ENCODE measurements around the gene SNRPD2. TPM values are rescaled to one million over a fixed set of nuclear protein-coding genes. Genes with fewer than 3 reads are reported as not detected.
"Not testable (repeated sequence)": the region's sequence is repeated elsewhere in the genome, so short reads cannot be mapped to it uniquely, and the experiment has no call there.

The SNRPD2 gene
- total RNA-seq (446 TPM), polyA plus RNA-seq (ENCODE audit: insufficient read depth in 1 of 8, insufficient read length in 8 of 8, low replicate concordance in 1 of 8) (100 to 1,000 TPM; 253 to 349 (median 288) TPM)
- long read RNA-seq, donor 1, transcript SNRPD2-201 (3 exons, 901 nt) = major isoform, 77 of 90 reads
- long read RNA-seq, donor 1, partial matches to known transcripts = 11 of 90 reads
- long read RNA-seq, donor 1, other reads (novel, unspliced or antisense) = 0 of 90 reads
- long read RNA-seq, donor 2, transcript SNRPD2-201 (3 exons, 901 nt) = major isoform, 15 of 15 reads
- long read RNA-seq, donor 2, partial matches to known transcripts = 0 of 15 reads
- long read RNA-seq, donor 2, other reads (novel, unspliced or antisense) = 0 of 15 reads
- long read RNA-seq, donor 3, transcript SNRPD2-201 (3 exons, 901 nt) = major isoform, 85 of 99 reads
- long read RNA-seq, donor 3, partial matches to known transcripts = 14 of 99 reads
- long read RNA-seq, donor 3, other reads (novel, unspliced or antisense) = 0 of 99 reads
- long read RNA-seq, donor 4, transcript SNRPD2-201 (3 exons, 901 nt) = major isoform, 112 of 130 reads
- long read RNA-seq, donor 4, partial matches to known transcripts = 18 of 130 reads
- long read RNA-seq, donor 4, other reads (novel, unspliced or antisense) = 0 of 130 reads
- long read RNA-seq, donor 5, transcript SNRPD2-201 (3 exons, 901 nt) = major isoform, 360 of 409 reads
- long read RNA-seq, donor 5, partial matches to known transcripts = 35 of 409 reads
- long read RNA-seq, donor 5, other reads (novel, unspliced or antisense) = 11 of 409 reads
- long read RNA-seq, donor 6, transcript SNRPD2-201 (3 exons, 901 nt) = major isoform, 275 of 347 reads
- long read RNA-seq, donor 6, partial matches to known transcripts = 57 of 347 reads
- long read RNA-seq, donor 6, other reads (novel, unspliced or antisense) = 11 of 347 reads
- long read RNA-seq, donor 7, transcript SNRPD2-201 (3 exons, 901 nt) = major isoform, 260 of 290 reads
- long read RNA-seq, donor 7, partial matches to known transcripts = 16 of 290 reads
- long read RNA-seq, donor 7, other reads (novel, unspliced or antisense) = 12 of 290 reads
- long read RNA-seq, donor 8, transcript SNRPD2-201 (3 exons, 901 nt) = major isoform, 180 of 238 reads
- long read RNA-seq, donor 8, partial matches to known transcripts = 55 of 238 reads
- long read RNA-seq, donor 8, other reads (novel, unspliced or antisense) = 0 of 238 reads
- long read RNA-seq, donor 9, transcript SNRPD2-201 (3 exons, 901 nt) = major isoform, 161 of 200 reads
- long read RNA-seq, donor 9, partial matches to known transcripts = 31 of 200 reads
- long read RNA-seq, donor 9, other reads (novel, unspliced or antisense) = 6 of 200 reads
- long read RNA-seq, donor 10, transcript SNRPD2-201 (3 exons, 901 nt) = major isoform, 212 of 280 reads
- long read RNA-seq, donor 10, partial matches to known transcripts = 54 of 280 reads
- long read RNA-seq, donor 10, other reads (novel, unspliced or antisense) = 10 of 280 reads
- long read RNA-seq, donor 11, transcript SNRPD2-201 (3 exons, 901 nt) = major isoform, 150 of 190 reads
- long read RNA-seq, donor 11, partial matches to known transcripts = 33 of 190 reads
- long read RNA-seq, donor 11, other reads (novel, unspliced or antisense) = 5 of 190 reads

DNA sequence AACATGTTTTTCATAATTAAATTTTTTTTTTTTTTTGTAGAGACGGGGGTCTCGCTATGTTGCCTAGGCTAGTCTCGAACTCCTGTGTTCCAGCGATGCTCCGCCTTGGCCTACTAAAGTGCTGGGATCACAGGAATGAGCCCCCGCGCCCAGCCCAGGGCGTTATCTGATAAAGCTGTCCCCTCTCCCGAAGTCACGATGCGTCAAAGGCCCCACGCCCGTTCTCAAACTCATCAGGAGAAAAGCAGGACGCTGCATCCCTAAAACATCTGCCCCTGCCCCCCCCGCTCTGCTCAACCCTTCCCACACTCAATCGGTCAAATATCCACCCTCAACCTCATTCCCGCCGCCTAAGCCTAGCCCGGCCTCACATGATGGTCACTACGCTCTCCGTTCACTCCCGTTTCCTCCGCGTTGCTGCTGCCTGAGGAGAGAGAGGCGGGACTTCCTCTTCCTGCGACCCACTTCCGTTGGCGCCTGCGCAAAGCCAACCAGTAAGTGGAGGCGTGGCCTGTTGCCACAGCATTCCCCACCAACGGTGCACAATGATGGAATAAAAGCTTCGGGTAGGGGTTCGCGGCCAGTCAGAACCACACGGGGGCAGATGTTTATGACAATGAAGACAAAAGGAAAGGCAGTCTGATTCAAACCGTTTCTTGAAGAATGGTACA is at the start of gene SNRPD2:
Gene SNRPD2, minus strand, starts transcription at position 438 of the 671 bp plus-strand sequence. Its CDS starts 65 bp downstream, at position 373.
- Histone ChIP-seq H3K4me1 (ENCODE audit: control insufficient read depth, insufficient read depth, low read length) (peaks cover 13% of the 10 kb centered on the region), H3K9me3 (replicated peaks; ENCODE audit: control insufficient read depth, low read depth, low read length) (no peaks in the 10 kb centered on the region), H3K36me3 (ENCODE audit: control insufficient read depth, insufficient read depth, low read length) (peaks cover 34% of the 10 kb centered on the region), H3K27me3 (ENCODE audit: control insufficient read depth, insufficient read depth, low read length) (no peaks in the 10 kb centered on the region), H3K4me3 (ENCODE audit: low read length) (peak within 1 kb of the TSS; percentile 95), H3K27ac (ENCODE audit: low read length) (peak within 1 kb of the TSS; percentile 95)
- DNase-seq = peak; percentile 98
- 0% methylated on average over 31 of the region's 36 CpGs for WGBS (ENCODE audit: insufficient coverage)

DNA sequence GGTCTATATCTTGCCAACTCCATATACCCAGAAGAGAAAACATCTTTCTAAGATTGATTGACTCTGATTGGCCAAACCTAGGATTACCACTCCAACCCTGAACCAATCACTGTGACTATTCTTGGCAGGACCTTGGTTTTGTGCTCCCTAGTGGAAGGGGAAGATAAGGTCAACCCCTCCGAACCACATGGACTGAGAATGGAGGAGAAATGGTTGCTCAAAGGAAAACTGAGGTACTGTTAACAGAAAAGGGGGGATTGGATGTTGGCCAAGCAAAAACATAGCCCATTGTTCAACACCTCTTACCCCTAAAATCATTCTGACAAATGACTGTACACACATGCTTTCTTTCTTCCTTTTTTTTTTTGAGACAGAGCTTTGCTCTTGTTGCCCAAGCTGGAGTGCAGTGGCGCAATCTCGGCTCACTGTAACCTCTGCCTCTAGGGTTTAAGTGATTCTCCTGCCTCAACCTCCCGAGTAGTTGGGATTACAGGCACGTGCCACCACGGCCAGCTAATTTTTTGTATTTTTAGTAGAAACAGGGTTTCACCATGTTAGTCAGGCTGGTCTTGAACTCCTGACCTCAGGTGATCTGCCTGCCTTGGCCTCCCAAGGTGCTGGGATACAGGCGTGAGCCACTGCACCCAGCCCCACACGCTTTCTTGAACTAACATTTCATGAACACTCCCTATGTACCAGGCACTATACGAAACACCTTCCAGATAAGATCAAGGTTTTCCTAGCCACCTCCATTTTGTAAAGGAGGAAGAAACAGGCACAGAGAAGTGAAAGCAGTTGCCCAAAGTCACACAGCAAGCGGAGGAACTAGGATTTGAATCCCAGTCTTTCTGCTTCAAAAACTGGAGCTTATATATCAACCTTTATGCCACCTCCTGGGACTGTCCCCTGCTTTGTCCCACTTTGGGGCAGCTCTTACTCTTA is 48.0 kb upstream of the SNRPD2 start:
- H3K27me3 ChIP-seq (ENCODE audit: control insufficient read depth, insufficient read depth, low read length) = peaks cover 3% of the 10 kb centered on the region
- no peaks in the 10 kb centered on the region for H3K9me3 ChIP-seq (replicated peaks; ENCODE audit: control insufficient read depth, low read depth, low read length)
- H3K36me3 ChIP-seq (ENCODE audit: control insufficient read depth, insufficient read depth, low read length) = no peaks in the 10 kb centered on the region
- H3K27ac ChIP-seq (ENCODE audit: low read length) = no peak overlapping the region
- H3K4me1 ChIP-seq (ENCODE audit: control insufficient read depth, insufficient read depth, low read length) = no peaks in the 10 kb centered on the region
- H3K4me3 ChIP-seq (ENCODE audit: low read length) = no peak overlapping the region
- 92% methylated on average over 2 of the region's 10 CpGs for WGBS (ENCODE audit: insufficient coverage)
- DNase-seq = no peak

DNA sequence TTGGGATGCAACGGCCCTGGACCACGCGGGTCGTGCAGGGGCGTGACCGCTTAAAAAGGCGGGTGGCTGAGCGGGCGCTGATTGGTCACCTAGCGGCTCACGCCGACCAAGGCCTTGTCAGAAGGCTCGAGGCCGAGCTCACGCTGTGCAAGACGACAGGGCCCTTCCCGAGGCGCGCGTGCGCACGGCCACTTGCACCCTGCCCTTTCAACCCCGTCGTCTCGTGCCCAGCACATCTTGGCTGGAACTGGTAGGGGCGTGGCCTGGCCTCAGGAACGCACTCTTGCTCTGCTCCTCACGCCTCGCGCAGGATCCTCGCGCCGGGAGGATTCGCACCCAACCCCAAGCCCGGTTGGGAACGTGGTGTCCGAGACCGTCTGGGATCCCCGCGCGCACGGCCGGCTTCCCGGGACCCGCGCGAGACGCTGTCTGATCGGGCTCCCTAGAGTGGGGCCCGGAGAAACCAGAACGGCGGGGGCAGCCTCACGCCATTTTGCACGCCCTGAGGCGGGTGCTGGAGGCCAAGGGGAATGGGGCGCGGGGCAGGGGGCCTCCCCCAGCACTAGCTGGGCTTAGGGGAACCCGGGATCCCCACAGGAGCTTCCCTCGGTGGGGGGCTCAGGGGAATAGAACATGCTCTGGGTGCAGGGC is 41.5 kb upstream of the SNRPD2 start, which contains the start of gene MEIOSIN:
Gene MEIOSIN, plus strand, starts transcription at position 280 of the 651 bp plus-strand sequence. CDS start 1,938 bp downstream, outside the sequence.
- no peak for DNase-seq
- no peaks in the 10 kb centered on the region for H3K9me3 ChIP-seq (replicated peaks; ENCODE audit: control insufficient read depth, low read depth, low read length)
- no peak within 1 kb of the TSS for H3K27ac ChIP-seq (ENCODE audit: low read length)
- no peak within 1 kb of the TSS for H3K4me3 ChIP-seq (ENCODE audit: low read length)
- no peaks in the 10 kb centered on the region for H3K36me3 ChIP-seq (ENCODE audit: control insufficient read depth, insufficient read depth, low read length)
- H3K27me3 ChIP-seq (ENCODE audit: control insufficient read depth, insufficient read depth, low read length) = no peaks in the 10 kb centered on the region
- WGBS (ENCODE audit: insufficient coverage) = 91% methylated on average over 53 of the region's 59 CpGs
- H3K4me1 ChIP-seq (ENCODE audit: control insufficient read depth, insufficient read depth, low read length) = peaks cover 8% of the 10 kb centered on the region

DNA sequence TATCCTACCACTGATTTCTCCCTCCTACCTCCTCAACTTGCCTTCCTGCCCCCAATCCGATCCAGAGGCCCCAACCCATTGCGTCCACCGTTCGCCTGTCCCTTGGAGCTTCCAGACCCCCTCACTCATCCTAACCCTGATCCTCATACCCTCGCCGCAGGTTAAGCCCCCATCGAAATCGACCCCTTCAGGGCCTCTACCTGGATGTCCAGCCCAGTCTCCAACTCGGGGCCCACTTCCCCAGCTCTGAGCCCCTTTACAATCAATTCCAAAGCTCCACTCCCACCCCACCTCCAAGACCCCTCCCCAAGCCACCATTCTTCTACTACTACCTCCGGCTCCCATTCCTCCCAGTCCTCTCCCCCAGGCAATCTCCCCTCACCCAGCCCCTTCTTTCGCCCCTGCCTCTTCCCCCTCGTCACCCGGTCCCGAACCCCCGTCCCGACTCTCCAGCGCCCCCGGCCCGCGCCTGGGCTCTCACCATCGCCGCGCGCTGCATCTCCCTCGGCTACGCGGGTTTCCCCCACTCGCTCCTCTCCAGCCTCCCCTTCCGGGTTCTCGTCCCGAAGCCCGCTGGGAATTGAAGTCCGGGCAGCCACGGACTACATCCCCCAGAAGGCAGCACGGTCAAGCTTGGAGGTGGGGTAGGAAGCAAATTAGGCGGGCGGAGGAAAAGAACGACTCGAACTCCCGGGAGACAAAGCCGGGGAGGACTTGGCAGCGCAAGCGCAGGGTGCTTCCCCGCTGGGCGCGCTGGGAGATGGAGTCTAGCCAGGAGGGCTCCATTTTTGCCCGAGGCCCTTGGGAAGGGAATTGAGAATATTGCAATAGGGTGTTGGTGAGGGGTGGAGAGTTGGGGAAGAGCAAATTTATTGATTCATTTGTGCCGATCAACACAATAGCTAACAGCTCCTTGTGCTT is 38.9 kb upstream of the SNRPD2 start, which contains the start of gene FBXO46:
Gene FBXO46, minus strand, starts transcription at position 529 of the 921 bp plus-strand sequence. CDS start 17,401 bp downstream, outside the sequence.
- H3K4me3 ChIP-seq (ENCODE audit: low read length) = peak within 1 kb of the TSS; percentile 81
- no peaks in the 10 kb centered on the region for H3K9me3 ChIP-seq (replicated peaks; ENCODE audit: control insufficient read depth, low read depth, low read length)
- peaks cover 8% of the 10 kb centered on the region for H3K4me1 ChIP-seq (ENCODE audit: control insufficient read depth, insufficient read depth, low read length)
- no peaks in the 10 kb centered on the region for H3K36me3 ChIP-seq (ENCODE audit: control insufficient read depth, insufficient read depth, low read length)
- 0% methylated on average over 36 of the region's 48 CpGs for WGBS (ENCODE audit: insufficient coverage)
- H3K27me3 ChIP-seq (ENCODE audit: control insufficient read depth, insufficient read depth, low read length) = no peaks in the 10 kb centered on the region
- H3K27ac ChIP-seq (ENCODE audit: low read length) = peak within 1 kb of the TSS; percentile 69
- peak; percentile 99 for DNase-seq

DNA sequence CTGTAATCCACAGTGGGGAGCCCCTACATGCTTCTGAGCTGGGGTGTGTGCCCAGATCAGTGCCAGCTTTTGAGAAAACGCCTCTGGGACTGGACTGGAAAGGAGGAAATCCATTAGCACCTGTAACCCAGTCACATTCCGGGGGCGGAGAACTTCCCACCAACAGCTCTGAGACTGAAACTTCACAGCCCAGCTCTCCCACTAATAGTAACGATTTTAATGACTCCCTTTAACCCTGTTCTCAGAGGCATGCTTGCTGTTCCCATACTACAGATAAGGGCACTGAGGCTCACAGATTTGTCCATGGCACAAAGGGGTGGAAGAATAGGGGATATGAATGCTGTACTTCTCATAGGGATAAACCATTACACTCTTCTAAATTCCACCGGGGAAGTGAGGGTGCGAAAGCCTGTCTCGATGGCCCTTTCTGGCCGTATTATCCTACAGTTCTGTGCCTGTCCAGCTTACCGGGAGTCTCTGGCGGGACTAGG is 38.1 kb upstream of the SNRPD2 start:
- Histone ChIP-seq H3K4me3 (ENCODE audit: low read length) (peak overlapping the region; percentile 81), H3K27me3 (ENCODE audit: control insufficient read depth, insufficient read depth, low read length) (no peaks in the 10 kb centered on the region), H3K9me3 (replicated peaks; ENCODE audit: control insufficient read depth, low read depth, low read length) (no peaks in the 10 kb centered on the region), H3K27ac (ENCODE audit: low read length) (peak overlapping the region; percentile 69), H3K4me1 (ENCODE audit: control insufficient read depth, insufficient read depth, low read length) (peaks cover 8% of the 10 kb centered on the region), H3K36me3 (ENCODE audit: control insufficient read depth, insufficient read depth, low read length) (no peaks in the 10 kb centered on the region)
- WGBS (ENCODE audit: insufficient coverage) = 6% methylated on average over 6 of the region's 10 CpGs
- DNase-seq = no peak

DNA sequence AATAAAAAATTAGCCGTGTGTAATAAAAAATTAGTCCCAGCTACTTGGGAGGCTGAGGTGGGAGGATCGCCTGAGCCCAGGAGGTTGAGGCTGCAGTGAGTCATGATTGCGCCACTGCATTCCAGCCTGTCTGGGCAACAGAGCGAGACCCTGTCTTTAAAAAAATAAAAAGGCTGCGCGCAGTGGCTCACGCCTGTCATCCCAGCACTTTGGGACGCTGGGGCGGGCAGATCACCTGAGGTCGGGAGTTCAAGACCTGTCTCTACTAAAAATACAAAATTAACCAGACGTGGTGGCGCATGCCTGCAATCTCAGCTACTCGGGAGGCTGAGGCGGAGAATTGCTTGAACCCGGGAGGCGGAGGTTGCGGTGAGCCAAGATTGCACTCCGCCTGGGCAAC is 36.9 kb upstream of the SNRPD2 start:
- H3K36me3 ChIP-seq (ENCODE audit: control insufficient read depth, insufficient read depth, low read length); DNase-seq; H3K4me3 ChIP-seq (ENCODE audit: low read length); H3K27ac ChIP-seq (ENCODE audit: low read length); H3K27me3 ChIP-seq (ENCODE audit: control insufficient read depth, insufficient read depth, low read length); H3K9me3 ChIP-seq (replicated peaks; ENCODE audit: control insufficient read depth, low read depth, low read length); H3K4me1 ChIP-seq (ENCODE audit: control insufficient read depth, insufficient read depth, low read length): not testable (repeated sequence)
- WGBS (ENCODE audit: insufficient coverage) = 94% methylated on average over 15 of the region's 18 CpGs

DNA sequence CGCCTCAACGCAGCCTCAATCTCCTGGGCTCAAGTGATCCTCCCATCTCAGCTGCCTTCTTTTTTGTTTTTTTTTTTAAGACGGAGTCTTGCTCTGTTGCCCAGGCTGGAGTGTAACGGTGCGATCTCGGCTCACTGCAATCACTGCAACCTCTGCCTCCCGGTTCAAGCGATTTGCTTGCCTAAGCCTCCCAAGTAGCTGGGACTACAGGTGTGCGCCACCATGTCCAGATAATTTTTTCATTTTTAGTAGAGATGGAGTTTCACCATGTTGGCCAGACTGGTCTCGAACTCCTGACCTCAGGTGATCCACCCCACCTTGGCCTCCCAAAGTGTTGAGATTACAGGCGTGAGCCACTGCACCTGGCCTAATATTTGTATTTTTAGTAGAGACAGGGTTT is 28.3 kb upstream of the SNRPD2 start:
- not testable (repeated sequence) for H3K4me3 ChIP-seq (ENCODE audit: low read length); H3K27me3 ChIP-seq (ENCODE audit: control insufficient read depth, insufficient read depth, low read length); H3K4me1 ChIP-seq (ENCODE audit: control insufficient read depth, insufficient read depth, low read length); H3K27ac ChIP-seq (ENCODE audit: low read length); DNase-seq; H3K9me3 ChIP-seq (replicated peaks; ENCODE audit: control insufficient read depth, low read depth, low read length)
- WGBS (ENCODE audit: insufficient coverage) = 93% methylated on average over 6 of the region's 11 CpGs
- peaks cover 10% of the 10 kb centered on the region for H3K36me3 ChIP-seq (ENCODE audit: control insufficient read depth, insufficient read depth, low read length)
